ENCODE data around the gene H6PD.

H6PD gene

GRCh38 chr1:9315411-9316079, 81.0 kb downstream of the H6PD start:
- Histone ChIP-seq H3K4me3 (ENCODE audit: low read depth, low read length) (no peak overlapping the region), H3K27ac (no peak overlapping the region), H3K9me3 (ENCODE audit: severe bottlenecking) (no peaks in the 10 kb centered on the region), H3K36me3 (peaks cover 8% of the 10 kb centered on the region), H3K27me3 (ENCODE audit: insufficient read depth, low read depth, severe bottlenecking) (no peaks in the 10 kb centered on the region)
- no peak for DNase-seq
- no peak for TF ChIP-seq CTCF (IDR thresholded peaks at IDR 0.05; ENCODE audit: low read depth, low read length)

DNA sequence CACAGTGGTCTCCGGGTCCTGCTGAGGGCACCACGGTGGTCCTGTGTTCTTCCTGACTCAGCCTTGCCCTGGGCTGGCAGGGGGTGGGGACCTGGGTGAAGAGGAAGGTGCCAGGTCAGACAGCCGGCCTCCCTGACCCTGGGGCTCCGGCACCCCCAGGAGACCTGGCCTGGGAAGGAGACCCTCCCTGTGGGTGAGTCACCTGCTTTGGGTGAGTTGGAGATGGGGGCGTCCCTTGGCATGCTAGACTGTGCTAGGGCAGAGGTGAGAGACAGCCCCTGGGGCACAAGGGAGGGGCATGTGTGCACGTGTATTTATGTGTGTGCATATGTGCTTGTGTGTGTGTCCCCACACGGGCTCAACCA, 81.5 kb downstream of the H6PD start:
- no peak overlapping the region for H3K27ac ChIP-seq
- no peak for DNase-seq
- no peaks in the 10 kb centered on the region for H3K27me3 ChIP-seq (ENCODE audit: insufficient read depth, low read depth, severe bottlenecking)
- no peaks in the 10 kb centered on the region for H3K9me3 ChIP-seq (ENCODE audit: severe bottlenecking)
- no peak for TF ChIP-seq CTCF (IDR thresholded peaks at IDR 0.05; ENCODE audit: low read depth, low read length)
- no peak overlapping the region for H3K4me3 ChIP-seq (ENCODE audit: low read depth, low read length)
- peaks cover 8% of the 10 kb centered on the region for H3K36me3 ChIP-seq

GRCh38 chr1:9316512-9316911, 81.9 kb downstream of the H6PD start:
- Histone ChIP-seq H3K27me3 (ENCODE audit: insufficient read depth, low read depth, severe bottlenecking) (no peaks in the 10 kb centered on the region), H3K9me3 (ENCODE audit: severe bottlenecking) (no peaks in the 10 kb centered on the region), H3K27ac (no peak overlapping the region), H3K36me3 (peaks cover 12% of the 10 kb centered on the region), H3K4me3 (ENCODE audit: low read depth, low read length) (no peak overlapping the region)
- DNase-seq: no peak
- no peak for TF ChIP-seq CTCF (IDR thresholded peaks at IDR 0.05; ENCODE audit: low read depth, low read length)

- no peak for TF ChIP-seq CTCF (IDR thresholded peaks at IDR 0.05; ENCODE audit: low read depth, low read length)
- Histone ChIP-seq H3K27me3 (ENCODE audit: insufficient read depth, low read depth, severe bottlenecking) (no peaks in the 10 kb centered on the region), H3K9me3 (ENCODE audit: severe bottlenecking) (no peaks in the 10 kb centered on the region), H3K4me3 (ENCODE audit: low read depth, low read length) (no peak overlapping the region), H3K36me3 (peaks cover 17% of the 10 kb centered on the region), H3K27ac (no peak overlapping the region)
- DNase-seq: no peak
Measured at GRCh38 chr1:9317072-9317471, 82.5 kb downstream of the H6PD start.

- TF ChIP-seq CTCF (IDR thresholded peaks at IDR 0.05; ENCODE audit: low read depth, low read length): no peak
- H3K27ac ChIP-seq: peak overlapping the region; percentile 31
- no peaks in the 10 kb centered on the region for H3K9me3 ChIP-seq (ENCODE audit: severe bottlenecking)
- H3K4me3 ChIP-seq (ENCODE audit: low read depth, low read length): no peak overlapping the region
- DNase-seq: no peak
- no peaks in the 10 kb centered on the region for H3K27me3 ChIP-seq (ENCODE audit: insufficient read depth, low read depth, severe bottlenecking)
- peaks cover 17% of the 10 kb centered on the region for H3K36me3 ChIP-seq
Measured at GRCh38 chr1:9317591-9318417, 83.2 kb downstream of the H6PD start.

Measured in WERI-Rb-1 (cell line).